ENCODE results near the gene PMM2. TPM values are rescaled to one million over a fixed set of nuclear protein-coding genes. Genes with fewer than 3 reads are reported as not detected.
"Not testable (repeated sequence)": the region's sequence is repeated elsewhere in the genome, so short reads cannot be mapped to it uniquely, and the experiment has no call there.

Gene PMM2
- total RNA-seq, 1 donor from 2014 or later: 29.9 TPM

- TF ChIP-seq, protein P1, sequence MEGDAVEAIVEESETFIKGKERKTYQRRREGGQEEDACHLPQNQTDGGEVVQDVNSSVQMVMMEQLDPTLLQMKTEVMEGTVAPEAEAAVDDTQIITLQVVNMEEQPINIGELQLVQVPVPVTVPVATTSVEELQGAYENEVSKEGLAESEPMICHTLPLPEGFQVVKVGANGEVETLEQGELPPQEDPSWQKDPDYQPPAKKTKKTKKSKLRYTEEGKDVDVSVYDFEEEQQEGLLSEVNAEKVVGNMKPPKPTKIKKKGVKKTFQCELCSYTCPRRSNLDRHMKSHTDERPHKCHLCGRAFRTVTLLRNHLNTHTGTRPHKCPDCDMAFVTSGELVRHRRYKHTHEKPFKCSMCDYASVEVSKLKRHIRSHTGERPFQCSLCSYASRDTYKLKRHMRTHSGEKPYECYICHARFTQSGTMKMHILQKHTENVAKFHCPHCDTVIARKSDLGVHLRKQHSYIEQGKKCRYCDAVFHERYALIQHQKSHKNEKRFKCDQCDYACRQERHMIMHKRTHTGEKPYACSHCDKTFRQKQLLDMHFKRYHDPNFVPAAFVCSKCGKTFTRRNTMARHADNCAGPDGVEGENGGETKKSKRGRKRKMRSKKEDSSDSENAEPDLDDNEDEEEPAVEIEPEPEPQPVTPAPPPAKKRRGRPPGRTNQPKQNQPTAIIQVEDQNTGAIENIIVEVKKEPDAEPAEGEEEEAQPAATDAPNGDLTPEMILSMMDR (IDR thresholded peaks at IDR 0.05; ENCODE audit: insufficient read depth, low read length, poor library complexity, severe bottlenecking): no peak
- DNase-seq (ENCODE audit: low read depth): no peak
- Histone ChIP-seq H3K4me3 (ENCODE audit: low read depth, low read length) (no peak overlapping the region), H3K36me3 (ENCODE audit: control insufficient read depth, insufficient read depth, low read length) (no peaks in the 10 kb centered on the region), H3K27me3 (ENCODE audit: control insufficient read depth, insufficient read depth, low read length) (no peaks in the 10 kb centered on the region)
These were observed 76.7 kb downstream of the PMM2 start for GRCh38 chr16:8874388-8874787.

DNA sequence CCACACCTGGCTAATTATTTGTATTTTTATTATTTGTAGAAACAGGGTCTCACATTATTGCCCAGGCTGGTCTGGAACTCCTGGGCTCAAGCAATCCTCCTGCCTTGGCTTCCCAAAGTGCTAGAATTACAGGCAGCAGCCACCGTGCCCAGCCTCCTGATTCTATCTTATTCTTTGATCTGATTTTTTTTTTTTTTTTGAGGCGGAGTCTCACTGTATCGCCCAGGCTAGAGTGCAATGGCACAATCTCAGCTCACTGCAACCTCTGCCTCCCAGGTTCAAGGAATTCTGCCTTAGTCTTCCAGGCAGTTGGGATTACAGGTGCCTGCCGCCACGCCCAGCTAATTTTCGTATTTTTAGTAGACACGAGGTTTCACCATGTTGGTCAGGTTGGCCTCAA, 77.7 kb downstream of the PMM2 start:
- H3K4me3 ChIP-seq (ENCODE audit: low read depth, low read length); H3K36me3 ChIP-seq (ENCODE audit: control insufficient read depth, insufficient read depth, low read length): not testable (repeated sequence)

GRCh38 chr16:8877894-8878522, 80.4 kb downstream of the PMM2 start:
- no peaks in the 10 kb centered on the region for H3K27me3 ChIP-seq (ENCODE audit: control insufficient read depth, insufficient read depth, low read length)
- H3K36me3 ChIP-seq (ENCODE audit: control insufficient read depth, insufficient read depth, low read length): no peaks in the 10 kb centered on the region
- DNase-seq (ENCODE audit: low read depth): no peak
- TF ChIP-seq, protein P1 (IDR thresholded peaks at IDR 0.05; ENCODE audit: insufficient read depth, low read length, poor library complexity, severe bottlenecking): no peak
- H3K4me3 ChIP-seq (ENCODE audit: low read depth, low read length): no peak overlapping the region

More for the DNA sequence above, 77.7 kb downstream of the PMM2 start:
- H3K27me3 ChIP-seq (ENCODE audit: control insufficient read depth, insufficient read depth, low read length); DNase-seq (ENCODE audit: low read depth): not testable (repeated sequence)

GRCh38 chr16:8878523-8878911, 80.9 kb downstream of the PMM2 start:
- H3K36me3 ChIP-seq (ENCODE audit: control insufficient read depth, insufficient read depth, low read length): no peaks in the 10 kb centered on the region

GRCh38 chr16:8880839-8881510, 83.3 kb downstream of the PMM2 start:
- TF ChIP-seq, protein P1 (IDR thresholded peaks at IDR 0.05; ENCODE audit: insufficient read depth, low read length, poor library complexity, severe bottlenecking): no peak
- H3K27me3 ChIP-seq (ENCODE audit: control insufficient read depth, insufficient read depth, low read length): no peaks in the 10 kb centered on the region
- H3K4me3 ChIP-seq (ENCODE audit: low read depth, low read length): no peak overlapping the region
- no peaks in the 10 kb centered on the region for H3K36me3 ChIP-seq (ENCODE audit: control insufficient read depth, insufficient read depth, low read length)
- no peak for DNase-seq (ENCODE audit: low read depth)

More at GRCh38 chr16:8878523-8878911, 80.9 kb downstream of the PMM2 start:
- peak; percentile 65 for DNase-seq (ENCODE audit: low read depth)
- Histone ChIP-seq H3K4me3 (ENCODE audit: low read depth, low read length) (no peak overlapping the region), H3K27me3 (ENCODE audit: control insufficient read depth, insufficient read depth, low read length) (no peaks in the 10 kb centered on the region)
- TF ChIP-seq, protein P1 (IDR thresholded peaks at IDR 0.05; ENCODE audit: insufficient read depth, low read length, poor library complexity, severe bottlenecking): no peak

GRCh38 chr16:8882041-8882617, 84.5 kb downstream of the PMM2 start, which contains the start of gene LITAFD:
Gene LITAFD (plus strand): TSS chr16:8882351. CDS start chr16:8884356, 2,005 bp downstream.
- no peak for DNase-seq (ENCODE audit: low read depth)
- Histone ChIP-seq H3K27me3 (ENCODE audit: control insufficient read depth, insufficient read depth, low read length) (no peaks in the 10 kb centered on the region), H3K4me3 (ENCODE audit: low read depth, low read length) (no peak within 1 kb of the TSS), H3K36me3 (ENCODE audit: control insufficient read depth, insufficient read depth, low read length) (no peaks in the 10 kb centered on the region)
- TF ChIP-seq, protein P1 (IDR thresholded peaks at IDR 0.05; ENCODE audit: insufficient read depth, low read length, poor library complexity, severe bottlenecking): no peak

All from kidney epithelial cell (primary cell).